WTC11 (cell line): ENCODE measurements around the gene CEP170B. TPM values are rescaled to one million over a fixed set of nuclear protein-coding genes. Genes with fewer than 3 reads are reported as not detected.
A peak's percentile ranks its signal among the peaks of the same experiment; 100 is the strongest.

Source experiments
- ATAC-seq: fragments of 200-7000 bp; cut with Tn5 transposase; 2 replicates; pipeline ENCODE4 v1.10.0; 2021; ENCODE audit warnings: mild to moderate bottlenecking, moderate library complexity
- CTCF ChIA-PET: fragments of 300-600 bp; sonication (Branson Sonifier 250); formaldehyde crosslinking; loops from one replicate; lab custom pipeline; 2021; ENCODE audit warnings: antibody characterized with exemption; lab: Charles Lee
- POLR2A ChIA-PET: fragments of 350-600 bp; sonication (Branson Sonifier 250); formaldehyde crosslinking; loops from one replicate; lab custom pipeline; 2021; ENCODE audit warnings: antibody characterized with exemption; lab: Charles Lee
- DNase-seq: peaks from one replicate; pipeline ENCODE4 v3.0.0; 2021; ENCODE audit warnings: low spot score
- H3K27ac Mint-ChIP-seq: 2 replicates; pipeline ENCODE4 v1.8.0; 2021; ENCODE audit warnings: mixed read lengths
- H3K27me3 Mint-ChIP-seq: 2 replicates; pipeline ENCODE4 v1.8.0; 2021; ENCODE audit warnings: low read depth, mild to moderate bottlenecking, moderate library complexity, mixed read lengths
- H3K36me3 Mint-ChIP-seq: 2 replicates; pipeline ENCODE4 v1.8.0; 2021; ENCODE audit warnings: mixed read lengths
- H3K4me1 Mint-ChIP-seq: 2 replicates; pipeline ENCODE4 v1.8.0; 2022; ENCODE audit warnings: mixed read lengths
- H3K4me3 Mint-ChIP-seq: 2 replicates; pipeline ENCODE4 v1.8.0; 2021; ENCODE audit warnings: mild to moderate bottlenecking, moderate library complexity, mixed read lengths
- H3K9me3 Mint-ChIP-seq: 2 replicates; pipeline ENCODE4 v1.8.0; 2021; ENCODE audit warnings: mixed read lengths
- E2F1 ChIP-seq: sonication (generic); formaldehyde crosslinking; IDR thresholded peaks from 2 replicates; pipeline ENCODE4 v1.8.0; 2022; ENCODE audit warnings: mild to moderate bottlenecking, missing genetic modification reagents
- ELF4 ChIP-seq: sonication (generic); formaldehyde crosslinking; IDR thresholded peaks from 2 replicates; pipeline ENCODE4 v1.8.1; 2022; ENCODE audit warnings: low read depth, mild to moderate bottlenecking, moderate library complexity, missing genetic modification reagents
- ESRRA ChIP-seq: sonication (generic); formaldehyde crosslinking; IDR thresholded peaks from 2 replicates; pipeline ENCODE4 v1.8.1; 2022; ENCODE audit warnings: mild to moderate bottlenecking, missing genetic modification reagents, borderline replicate concordance
- MLX ChIP-seq: sonication (generic); formaldehyde crosslinking; IDR thresholded peaks from 2 replicates; pipeline ENCODE4 v1.8.1; 2023; ENCODE audit warnings: mild to moderate bottlenecking, missing genetic modification reagents, moderate library complexity
- NFATC4 ChIP-seq: fragments of 250-450 bp; sonication (Bioruptor Pico); IDR thresholded peaks from 2 replicates; pipeline ENCODE4 v1.9.0; 2021; ENCODE audit warnings: mild to moderate bottlenecking
- PRDM15 ChIP-seq: sonication (generic); formaldehyde crosslinking; IDR thresholded peaks from 2 replicates; pipeline ENCODE4 v1.8.0; 2022; ENCODE audit warnings: missing genetic modification reagents
- SOX15 ChIP-seq: fragments of 250-450 bp; sonication (Bioruptor Pico); IDR thresholded peaks from 2 replicates; pipeline ENCODE4 v1.9.0; 2021; ENCODE audit warnings: mild to moderate bottlenecking
- TP53 ChIP-seq: sonication (generic); formaldehyde crosslinking; IDR thresholded peaks from 2 replicates; pipeline ENCODE4 v1.8.1; 2023; ENCODE audit warnings: mild to moderate bottlenecking, missing genetic modification reagents
- ZBTB21 ChIP-seq: sonication (generic); formaldehyde crosslinking; IDR thresholded peaks from 2 replicates; pipeline ENCODE4 v1.8.1; 2023; ENCODE audit warnings: mild to moderate bottlenecking, missing genetic modification reagents, borderline replicate concordance
- ZNF121 ChIP-seq: sonication (generic); formaldehyde crosslinking; IDR thresholded peaks from 2 replicates; pipeline ENCODE4 v1.8.0; 2023; ENCODE audit warnings: missing genetic modification reagents
- ZNF671 ChIP-seq: fragments of 250-450 bp; sonication (Bioruptor Pico); IDR thresholded peaks from 2 replicates; pipeline ENCODE4 v1.8.0; 2021; ENCODE audit warnings: mild to moderate bottlenecking
- ZSCAN18 ChIP-seq: fragments of 250-450 bp; sonication (Bioruptor Pico); IDR thresholded peaks from 2 replicates; pipeline ENCODE4 v2.1.2; 2022; ENCODE audit warnings: mild to moderate bottlenecking, moderate library complexity
- total RNA-seq: library from RNA; stranded (reverse); gene quantifications from 3 replicates; pipeline ENCODE4 v1.2.3, GENCODE V29; 2021
- TF ChIP-seq, protein P1 (sequence below): fragments of 250-450 bp; sonication (Bioruptor Pico); IDR thresholded peaks from 2 replicates; pipeline ENCODE4 v1.9.0; 2021; ENCODE audit warnings: mild to moderate bottlenecking, borderline replicate concordance
- TF ChIP-seq, protein P2 (sequence below): sonication (generic); formaldehyde crosslinking; IDR thresholded peaks from 2 replicates; pipeline ENCODE4 v1.8.1; 2023; ENCODE audit warnings: mild to moderate bottlenecking, missing genetic modification reagents, moderate library complexity
- TF ChIP-seq, protein P3 (sequence below): sonication (generic); formaldehyde crosslinking; IDR thresholded peaks from 2 replicates; pipeline ENCODE4 v1.8.1; 2023; ENCODE audit warnings: mild to moderate bottlenecking, missing genetic modification reagents
- TF ChIP-seq, protein P4 (sequence below): sonication (generic); formaldehyde crosslinking; IDR thresholded peaks from 2 replicates; pipeline ENCODE4 v1.8.0; 2022; ENCODE audit warnings: mild to moderate bottlenecking, missing genetic modification reagents

The CEP170B gene
- total RNA-seq, 1 experiment from 2014 or later, result 47.0 TPM

GRCh38 chr14:104931304-104931770, 66.3 kb downstream of the CEP170B start (continued):
- TF ChIP-seq, protein P1, sequence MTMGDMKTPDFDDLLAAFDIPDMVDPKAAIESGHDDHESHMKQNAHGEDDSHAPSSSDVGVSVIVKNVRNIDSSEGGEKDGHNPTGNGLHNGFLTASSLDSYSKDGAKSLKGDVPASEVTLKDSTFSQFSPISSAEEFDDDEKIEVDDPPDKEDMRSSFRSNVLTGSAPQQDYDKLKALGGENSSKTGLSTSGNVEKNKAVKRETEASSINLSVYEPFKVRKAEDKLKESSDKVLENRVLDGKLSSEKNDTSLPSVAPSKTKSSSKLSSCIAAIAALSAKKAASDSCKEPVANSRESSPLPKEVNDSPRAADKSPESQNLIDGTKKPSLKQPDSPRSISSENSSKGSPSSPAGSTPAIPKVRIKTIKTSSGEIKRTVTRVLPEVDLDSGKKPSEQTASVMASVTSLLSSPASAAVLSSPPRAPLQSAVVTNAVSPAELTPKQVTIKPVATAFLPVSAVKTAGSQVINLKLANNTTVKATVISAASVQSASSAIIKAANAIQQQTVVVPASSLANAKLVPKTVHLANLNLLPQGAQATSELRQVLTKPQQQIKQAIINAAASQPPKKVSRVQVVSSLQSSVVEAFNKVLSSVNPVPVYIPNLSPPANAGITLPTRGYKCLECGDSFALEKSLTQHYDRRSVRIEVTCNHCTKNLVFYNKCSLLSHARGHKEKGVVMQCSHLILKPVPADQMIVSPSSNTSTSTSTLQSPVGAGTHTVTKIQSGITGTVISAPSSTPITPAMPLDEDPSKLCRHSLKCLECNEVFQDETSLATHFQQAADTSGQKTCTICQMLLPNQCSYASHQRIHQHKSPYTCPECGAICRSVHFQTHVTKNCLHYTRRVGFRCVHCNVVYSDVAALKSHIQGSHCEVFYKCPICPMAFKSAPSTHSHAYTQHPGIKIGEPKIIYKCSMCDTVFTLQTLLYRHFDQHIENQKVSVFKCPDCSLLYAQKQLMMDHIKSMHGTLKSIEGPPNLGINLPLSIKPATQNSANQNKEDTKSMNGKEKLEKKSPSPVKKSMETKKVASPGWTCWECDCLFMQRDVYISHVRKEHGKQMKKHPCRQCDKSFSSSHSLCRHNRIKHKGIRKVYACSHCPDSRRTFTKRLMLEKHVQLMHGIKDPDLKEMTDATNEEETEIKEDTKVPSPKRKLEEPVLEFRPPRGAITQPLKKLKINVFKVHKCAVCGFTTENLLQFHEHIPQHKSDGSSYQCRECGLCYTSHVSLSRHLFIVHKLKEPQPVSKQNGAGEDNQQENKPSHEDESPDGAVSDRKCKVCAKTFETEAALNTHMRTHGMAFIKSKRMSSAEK, result no peak
- TF ChIP-seq ESRRA (no peak), MLX (CRISPR knock-in tag) (no peak), ZBTB21 (no peak), ZSCAN18 (CRISPR knock-in tag) (no peak), NFATC4 (no peak), ZNF121 (CRISPR knock-in tag) (no peak), ELF4 (no peak), E2F1 (no peak)
- TF ChIP-seq, protein P2, sequence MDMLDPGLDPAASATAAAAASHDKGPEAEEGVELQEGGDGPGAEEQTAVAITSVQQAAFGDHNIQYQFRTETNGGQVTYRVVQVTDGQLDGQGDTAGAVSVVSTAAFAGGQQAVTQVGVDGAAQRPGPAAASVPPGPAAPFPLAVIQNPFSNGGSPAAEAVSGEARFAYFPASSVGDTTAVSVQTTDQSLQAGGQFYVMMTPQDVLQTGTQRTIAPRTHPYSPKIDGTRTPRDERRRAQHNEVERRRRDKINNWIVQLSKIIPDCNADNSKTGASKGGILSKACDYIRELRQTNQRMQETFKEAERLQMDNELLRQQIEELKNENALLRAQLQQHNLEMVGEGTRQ (CRISPR knock-in tag), result no peak

DNA sequence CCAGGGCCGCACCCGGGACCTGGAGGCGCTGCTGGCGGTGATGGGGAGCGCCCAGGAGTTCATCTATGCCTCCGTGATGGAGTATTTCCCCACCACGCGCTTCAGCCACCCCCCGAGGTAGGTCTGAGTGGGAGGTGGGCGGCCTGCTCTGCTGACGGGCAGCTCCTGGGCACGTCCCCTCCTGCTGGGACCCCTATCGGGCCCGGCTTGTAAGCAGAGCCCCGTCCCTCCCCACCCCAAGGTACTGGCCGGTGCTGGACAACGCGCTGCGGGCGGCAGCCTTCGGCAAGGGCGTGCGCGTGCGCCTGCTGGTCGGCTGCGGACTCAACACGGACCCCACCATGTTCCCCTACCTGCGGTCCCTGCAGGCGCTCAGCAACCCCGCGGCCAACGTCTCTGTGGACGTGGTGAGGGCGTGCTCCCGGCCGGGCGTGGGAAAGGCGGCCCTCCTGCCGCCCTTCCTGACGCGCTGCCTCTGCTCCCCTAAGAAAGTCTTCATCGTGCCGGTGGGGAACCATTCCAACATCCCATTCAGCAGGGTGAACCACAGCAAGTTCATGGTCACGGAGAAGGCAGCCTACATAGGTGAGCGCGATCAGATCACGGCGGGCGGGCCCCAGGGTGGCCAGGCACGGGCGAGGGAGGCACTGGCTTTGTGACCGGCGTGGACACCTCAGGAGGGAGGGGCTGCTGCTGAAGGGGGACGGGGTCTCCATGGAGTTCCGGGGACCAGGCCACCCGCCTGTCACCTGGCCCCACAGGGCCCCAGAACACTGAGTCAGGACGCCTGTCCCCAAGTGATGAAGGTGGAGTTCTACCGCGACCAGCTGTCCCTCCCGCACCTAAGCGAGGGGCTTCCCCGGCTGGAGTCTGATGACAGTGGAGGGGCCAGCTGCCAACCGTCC, 67.0 kb downstream of the CEP170B start:
- ATAC-seq (no peak), DNase-seq (peak; percentile 31)
- Mint-ChIP-seq H3K36me3 (no peaks in the 10 kb centered on the region), H3K4me1 (no peaks in the 10 kb centered on the region), H3K27me3 (peaks cover 65% of the 10 kb centered on the region), H3K4me3 (peak overlapping the region; percentile 55), H3K9me3 (no peaks in the 10 kb centered on the region), H3K27ac (no peak overlapping the region)
- ChIA-PET POLR2A (no interaction called here), CTCF (interaction anchor here (0.8 to 3.0 kb wide), 17 partner anchors 9 to 163 kb away, joined by 3 to 20 read pairs (median 5); partner anchors contain the start of gene ZBTB42)
- TF ChIP-seq PRDM15, result no peak
- TF ChIP-seq, protein P3, sequence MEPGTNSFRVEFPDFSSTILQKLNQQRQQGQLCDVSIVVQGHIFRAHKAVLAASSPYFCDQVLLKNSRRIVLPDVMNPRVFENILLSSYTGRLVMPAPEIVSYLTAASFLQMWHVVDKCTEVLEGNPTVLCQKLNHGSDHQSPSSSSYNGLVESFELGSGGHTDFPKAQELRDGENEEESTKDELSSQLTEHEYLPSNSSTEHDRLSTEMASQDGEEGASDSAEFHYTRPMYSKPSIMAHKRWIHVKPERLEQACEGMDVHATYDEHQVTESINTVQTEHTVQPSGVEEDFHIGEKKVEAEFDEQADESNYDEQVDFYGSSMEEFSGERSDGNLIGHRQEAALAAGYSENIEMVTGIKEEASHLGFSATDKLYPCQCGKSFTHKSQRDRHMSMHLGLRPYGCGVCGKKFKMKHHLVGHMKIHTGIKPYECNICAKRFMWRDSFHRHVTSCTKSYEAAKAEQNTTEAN, result no peak
- 0 out of 2 replicates have a peak, but pooled peaks have one; percentile 21 for TF ChIP-seq TP53 (CRISPR knock-in tag)
- no peak for TF ChIP-seq SOX15
- TF ChIP-seq, protein P4, sequence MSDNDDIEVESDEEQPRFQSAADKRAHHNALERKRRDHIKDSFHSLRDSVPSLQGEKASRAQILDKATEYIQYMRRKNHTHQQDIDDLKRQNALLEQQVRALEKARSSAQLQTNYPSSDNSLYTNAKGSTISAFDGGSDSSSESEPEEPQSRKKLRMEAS (CRISPR knock-in tag), result no peak
- no peak for TF ChIP-seq ZNF671
